IPS-18c (cell line): ENCODE results near the gene KIF20A.

Experiments
- H3K4me3 ChIP-seq: 2 replicates; pipeline ENCODE4 v1.7.0; 2013; ENCODE audit warnings: low read depth, mild to moderate bottlenecking, low read length, moderate library complexity; ENCODE audit not compliant: insufficient read depth
- H3K9me3 ChIP-seq: one replicate; pipeline ENCODE4 v1.6.1; 2013; ENCODE audit warnings: mild to moderate bottlenecking, low read length, moderate library complexity; ENCODE audit not compliant: control insufficient read depth, insufficient read depth

Gene KIF20A

GRCh38 chr5:138233280-138233679 is 54.4 kb downstream of the KIF20A start:
- Histone ChIP-seq H3K4me3 (no peak overlapping the region), H3K9me3 (no peaks in the 10 kb centered on the region)

- Histone ChIP-seq H3K4me3 (no peak overlapping the region), H3K9me3 (no peaks in the 10 kb centered on the region)
These were observed 55.7 kb downstream of the KIF20A start for GRCh38 chr5:138234651-138235050.
